HG03575 (cell line): ENCODE measurements around the gene PDCL3.

Experiments
- ATAC-seq: cut with Tn5 transposase; IDR thresholded peaks from one replicate; pipeline ENCODE4 v1.9.1; 2021; ENCODE audit not compliant: unreplicated experiment, insufficient number of reproducible peaks, low FRiP score; ENCODE audit errors: extremely low read depth

PDCL3 gene

DNA sequence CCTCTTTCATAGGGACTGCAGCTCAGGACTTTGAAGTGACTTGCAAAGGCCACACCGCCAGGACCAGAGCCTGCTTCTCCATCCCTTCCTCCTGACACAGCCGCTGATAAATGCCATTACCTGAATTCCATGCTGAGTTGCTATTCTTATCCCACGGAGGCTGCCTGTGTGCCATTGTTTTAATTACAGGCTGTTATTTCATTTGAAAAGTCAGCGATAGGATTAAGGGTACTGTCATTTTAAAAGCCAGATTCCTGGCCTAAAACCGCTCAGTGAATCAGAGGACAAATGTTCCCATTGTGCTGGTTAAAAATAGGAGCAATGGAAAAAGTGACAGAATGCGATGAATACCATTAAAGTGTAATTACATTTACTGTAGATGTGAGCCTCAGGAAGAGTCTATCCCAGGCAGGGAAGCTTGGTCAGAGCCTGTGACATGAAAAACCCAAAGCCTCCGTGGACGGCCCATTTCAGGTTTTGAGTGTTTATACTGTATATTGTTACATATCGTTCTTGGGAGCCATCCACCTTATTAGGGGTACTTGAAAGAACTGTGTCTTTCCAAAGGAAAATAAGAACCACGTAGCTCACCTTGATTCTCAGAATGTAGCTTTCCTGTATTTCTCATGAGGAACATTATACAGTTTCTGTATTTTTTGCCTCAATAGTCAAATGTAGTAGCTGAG is 41.3 kb downstream of the PDCL3 start:
- no peak for ATAC-seq

- no peak for ATAC-seq
These were observed 43.5 kb downstream of the PDCL3 start for GRCh38 chr2:100606332-100606725.

- ATAC-seq: no peak
These were observed 44.0 kb downstream of the PDCL3 start for GRCh38 chr2:100606726-100607343.

DNA sequence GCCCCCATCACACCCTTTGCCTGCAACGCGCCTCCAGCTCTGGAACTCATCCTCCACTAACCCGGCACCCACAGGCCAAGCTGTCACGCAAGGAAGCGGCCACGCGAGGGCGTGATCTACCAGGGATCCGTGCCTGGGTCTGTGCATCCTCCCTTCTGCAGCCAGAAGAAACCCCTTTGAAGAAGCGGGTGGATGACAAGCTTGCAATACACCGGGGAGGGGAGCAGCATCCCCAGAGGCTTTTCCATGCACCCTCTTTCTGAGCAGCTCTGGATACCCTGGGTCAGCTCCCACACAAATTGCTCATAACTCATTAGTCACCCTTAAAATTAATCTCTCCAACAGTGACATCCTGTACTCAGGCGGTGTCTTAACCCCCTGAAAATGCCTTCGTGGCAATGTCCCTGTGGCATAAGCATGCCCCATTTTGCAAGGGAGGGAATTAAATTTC is 47.6 kb downstream of the PDCL3 start:
- ATAC-seq: no peak

- ATAC-seq: no peak
These were observed 48.6 kb downstream of the PDCL3 start for GRCh38 chr2:100611079-100612029.

GRCh38 chr2:100612388-100613000 is 49.7 kb downstream of the PDCL3 start:
- no peak for ATAC-seq

- ATAC-seq: no peak
These were observed 50.9 kb downstream of the PDCL3 start for GRCh38 chr2:100613719-100614118.

DNA sequence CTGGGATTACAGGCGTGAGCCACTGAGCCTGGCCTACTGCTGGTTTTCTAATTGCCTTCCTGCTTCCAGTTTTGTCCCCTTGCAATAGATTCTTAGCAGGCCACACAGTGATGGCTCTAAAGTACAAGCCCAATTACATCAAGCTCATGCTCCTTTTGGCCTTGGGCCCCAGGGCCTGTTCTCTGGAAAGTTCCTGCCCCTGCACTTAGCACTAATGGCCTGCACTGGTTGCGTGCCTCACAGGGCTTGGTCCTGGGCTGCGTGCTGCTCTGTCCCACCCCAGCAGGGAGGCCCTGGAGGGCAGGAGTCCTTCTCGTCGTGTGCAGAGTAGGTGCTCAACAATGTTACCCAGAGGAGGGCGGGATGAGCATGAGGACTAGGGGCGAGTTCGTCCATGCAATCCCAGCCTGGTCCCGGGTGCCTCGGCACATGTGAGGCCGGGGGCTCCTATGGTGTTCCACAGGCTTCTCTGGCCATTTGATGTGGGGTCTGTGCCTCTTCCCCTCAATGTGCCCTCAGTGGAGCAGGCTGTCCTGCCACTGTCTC is 51.7 kb downstream of the PDCL3 start:
- ATAC-seq: no peak

DNA sequence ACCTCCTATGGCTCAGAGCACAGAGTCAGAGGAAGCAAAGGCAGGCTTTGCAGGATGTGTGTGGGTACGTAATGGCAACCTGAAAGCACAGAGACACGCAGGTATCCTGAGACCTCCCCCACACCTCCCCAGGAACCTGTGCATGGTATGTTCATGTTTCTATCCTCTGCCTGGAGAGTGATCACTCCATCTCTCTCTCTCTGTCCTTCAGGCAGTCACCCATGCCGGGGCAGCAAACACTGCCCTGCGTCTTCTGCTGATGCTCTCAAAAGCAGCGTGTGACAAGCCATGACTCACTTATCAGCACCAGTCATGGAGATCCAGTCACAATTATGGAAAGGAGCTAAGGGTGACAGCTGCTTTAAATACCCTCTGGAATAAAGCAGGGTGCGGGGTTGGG is 52.7 kb downstream of the PDCL3 start:
- ATAC-seq: no peak

DNA sequence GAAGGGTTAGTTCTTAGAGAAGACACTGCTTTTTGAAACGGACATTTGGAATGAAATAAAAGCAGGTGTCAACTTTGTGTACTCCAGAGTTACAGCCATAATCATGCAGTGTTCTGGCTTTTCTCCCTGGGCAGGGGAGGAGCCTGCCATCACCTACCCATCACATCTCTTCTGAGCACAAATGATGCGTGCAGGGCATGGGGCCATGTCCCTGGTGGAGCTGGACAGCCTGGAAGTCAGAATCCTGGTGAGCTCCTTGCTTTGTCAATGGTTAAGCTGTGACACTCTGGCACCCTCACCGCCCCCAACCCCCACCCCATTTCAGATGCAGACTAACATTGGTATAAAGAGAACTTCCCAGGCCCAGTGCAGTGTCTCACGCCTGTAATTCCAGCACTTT is 53.1 kb downstream of the PDCL3 start:
- no peak for ATAC-seq

GRCh38 chr2:100616841-100617390 is 54.1 kb downstream of the PDCL3 start:
- no peak for ATAC-seq

DNA sequence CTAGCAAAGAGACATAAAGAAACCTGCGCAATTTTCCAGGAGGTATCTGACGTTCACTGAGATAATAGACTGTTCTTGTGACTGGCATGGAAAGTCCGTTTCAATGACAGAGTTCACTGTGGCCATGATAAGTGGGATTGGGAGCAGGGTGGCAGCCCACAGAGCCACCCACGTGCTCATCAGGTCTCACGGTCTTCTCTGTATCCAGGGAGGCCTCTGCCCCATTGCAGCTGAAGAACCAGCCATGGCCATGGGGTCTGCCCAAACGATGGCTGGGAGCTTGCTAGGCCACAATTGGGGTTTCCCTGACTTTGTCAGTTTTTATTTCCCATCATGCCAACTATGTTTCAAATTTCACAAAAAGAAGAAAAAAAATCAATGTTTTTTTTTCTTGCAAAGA is 57.2 kb downstream of the PDCL3 start:
- no peak for ATAC-seq

- ATAC-seq: no peak
These were observed 57.7 kb downstream of the PDCL3 start for GRCh38 chr2:100620481-100620880.

DNA sequence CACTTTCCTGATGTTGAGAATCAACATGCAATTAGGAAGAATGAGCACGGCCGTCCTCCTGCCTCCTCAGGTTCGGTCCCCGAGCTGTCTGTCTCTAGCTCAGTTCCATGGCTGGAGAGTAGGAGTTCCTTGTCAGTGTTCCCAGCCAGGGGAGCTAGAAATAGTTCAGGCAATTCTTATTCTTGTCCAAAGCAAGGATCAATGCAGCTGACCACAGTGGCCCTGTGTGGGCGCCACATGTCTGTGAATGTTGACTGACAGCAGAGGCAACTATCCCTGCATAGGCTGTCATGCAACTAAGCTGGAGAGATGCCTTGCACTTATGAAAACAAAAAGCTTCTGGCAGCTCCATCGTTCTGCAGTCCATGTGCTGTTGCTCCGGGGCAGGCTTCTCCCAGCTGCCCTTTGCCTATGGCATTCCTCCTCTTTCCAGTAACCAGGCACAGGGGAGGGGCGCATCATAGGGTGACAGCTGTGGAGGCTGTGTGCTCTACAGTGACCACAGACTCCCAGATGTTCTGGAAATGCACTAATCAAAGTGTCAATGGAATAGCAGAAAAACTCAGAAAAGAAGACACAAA is 58.7 kb downstream of the PDCL3 start:
- ATAC-seq: no peak

DNA sequence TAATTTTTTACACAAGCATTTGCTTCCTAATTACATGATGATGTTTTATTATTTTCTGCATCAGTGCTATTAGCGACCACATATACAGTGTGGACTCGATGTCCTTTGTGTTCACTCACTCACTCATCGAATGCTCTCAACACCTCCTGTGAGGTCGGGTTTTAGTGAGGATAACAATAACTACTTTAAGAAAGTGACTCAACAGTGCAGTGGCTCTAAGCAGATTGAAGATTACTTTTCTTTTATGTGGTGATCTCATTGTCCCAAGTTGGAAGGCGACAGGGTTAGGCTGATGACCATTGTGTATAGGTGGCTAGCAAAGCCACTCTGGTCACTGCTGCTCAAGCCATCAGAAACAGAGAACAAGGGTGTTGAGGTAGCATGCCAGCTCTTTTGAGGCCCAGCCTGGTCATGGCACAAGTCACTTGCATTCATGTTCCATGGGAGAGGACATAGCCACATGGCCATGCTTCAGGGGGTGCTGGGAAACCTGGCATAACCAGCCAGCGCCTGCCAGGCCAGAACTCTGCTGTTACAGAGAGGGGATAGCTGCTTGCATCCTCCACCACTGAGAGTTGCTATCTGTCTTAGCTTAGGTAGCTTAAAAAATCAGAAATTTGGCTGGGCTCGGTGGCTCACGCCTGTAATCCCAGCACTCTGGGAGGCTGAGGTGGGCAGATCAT is 60.4 kb downstream of the PDCL3 start:
- ATAC-seq: no peak

DNA sequence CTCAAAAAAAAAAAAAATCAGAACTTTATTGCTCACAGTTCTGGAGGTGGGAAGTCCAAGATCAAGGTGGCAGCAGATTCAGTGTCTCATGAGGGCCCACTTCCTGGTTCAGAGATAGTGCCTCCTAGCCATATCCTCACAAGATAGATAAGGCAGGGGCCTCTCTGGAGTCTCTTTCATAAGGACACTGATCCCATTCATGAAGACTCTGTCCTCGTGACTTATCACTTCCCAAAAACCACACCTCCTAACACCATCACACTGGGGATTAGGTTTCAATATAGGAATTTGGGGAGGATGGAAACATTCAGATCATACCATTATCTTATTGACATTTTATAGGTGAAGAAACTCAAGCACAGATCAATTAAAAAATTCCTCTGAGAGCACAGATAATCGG is 61.1 kb downstream of the PDCL3 start:
- ATAC-seq: no peak

- ATAC-seq: no peak
These were observed 61.7 kb downstream of the PDCL3 start for GRCh38 chr2:100624536-100624935.

DNA sequence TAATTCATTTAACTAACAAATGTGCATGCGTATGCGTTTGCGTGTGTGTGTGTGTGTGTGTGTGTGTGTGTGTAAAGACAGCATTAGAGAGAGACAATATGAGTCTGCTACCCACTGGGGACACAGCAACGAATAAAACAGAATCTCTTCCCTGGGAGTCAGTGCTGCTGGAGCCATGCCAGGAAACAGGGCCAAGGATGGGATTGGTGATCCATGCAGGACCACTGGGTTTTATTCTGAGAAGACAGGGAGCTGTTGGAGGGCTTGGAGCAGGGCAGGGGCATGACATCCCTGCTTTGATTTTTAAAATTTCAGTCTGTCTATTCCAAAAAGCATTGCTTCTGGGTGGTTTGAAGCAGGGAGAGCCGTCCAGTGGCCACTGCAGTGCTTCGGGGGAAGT is 62.9 kb downstream of the PDCL3 start:
- no peak for ATAC-seq
